Tibial artery (tissue), 4 donors: ENCODE data around the gene LRRC37B.
"Not testable (repeated sequence)": the region's sequence is repeated elsewhere in the genome, so short reads cannot be mapped to it uniquely, and the experiment has no call there.

ENCODE experiments used
- DNase-seq, 2 donors: peaks; one replicate each; pipeline ENCODE4 v3.0.0-alpha.2; 2019
- H3K27ac ChIP-seq, 2 donors: fragments of 200-600 bp; sonication (generic) in 1 of 2; 1 replicate in 1 of 2; 2 replicates in 1 of 2; pipeline ENCODE4 v1.5.1; 2018 to 2019; ENCODE audit warnings: mild to moderate bottlenecking in 1 of 2
- H3K27me3 ChIP-seq, 2 donors: fragments of 200-600 bp; sonication (generic) in 1 of 2; one replicate each; pipeline versions ENCODE4 v1.5.1 to v1.6.0; 2016 to 2019
- H3K36me3 ChIP-seq, 3 donors: fragments of 200-600 bp; sonication (generic) in 2 of 3; one replicate each; pipeline ENCODE4 v1.5.1; 2016 to 2019; ENCODE audit warnings: mild to moderate bottlenecking in 2 of 3
- H3K4me1 ChIP-seq, 4 donors: fragments of 200-600 bp; sonication (generic) in 2 of 4; 1 replicate in 3 of 4; 2 replicates in 1 of 4; pipeline ENCODE4 v1.5.1; 2016 to 2019
- H3K4me3 ChIP-seq, 2 donors: fragments of 200-600 bp; sonication (generic) in 1 of 2; 1 replicate in 1 of 2; 2 replicates in 1 of 2; pipeline ENCODE4 v1.5.1; 2018 to 2019; ENCODE audit warnings: mild to moderate bottlenecking in 2 of 2
- H3K9me3 ChIP-seq, 3 donors: fragments of 200-600 bp; sonication (generic) in 1 of 3; one replicate each; pipeline ENCODE4 v1.5.1; 2016 to 2019
- intact Hi-C: fragments of 100-400 bp; cut with DNase I; formaldehyde crosslinking; loops from one replicate; pipeline ENCODE4 v1.15.0; 2023; ENCODE audit warnings: low total_unique reads
- TF ChIP-seq, protein P1 (sequence below), 2 experiments: fragments of 200-600 bp in 1 of 2; fragments of 450-650 bp in 1 of 2; IDR thresholded peaks; one replicate each; pipeline ENCODE4 v1.5.1; 2017 to 2019; ENCODE audit warnings: antibody characterized with exemption in 2 of 2, mild to moderate bottlenecking in 1 of 2, moderate library complexity in 1 of 2

Gene LRRC37B

DNA sequence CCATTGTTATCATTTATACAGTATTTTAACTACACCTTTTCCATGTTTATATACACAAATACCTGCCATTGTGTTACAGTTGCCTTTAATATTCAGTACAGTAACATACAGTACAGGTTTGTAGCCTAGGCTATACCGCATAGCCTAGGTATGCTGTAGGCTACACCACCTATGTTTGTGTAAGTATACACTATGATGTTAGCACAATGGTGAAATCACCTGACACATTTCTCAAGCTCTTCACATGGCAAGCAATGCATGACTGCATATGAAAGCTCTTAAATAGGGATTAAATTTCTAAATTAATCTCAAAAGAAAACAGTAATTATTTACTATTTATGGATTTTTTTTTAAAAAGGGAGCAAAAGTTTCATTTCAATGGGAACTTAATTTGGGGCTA lies 12.0 kb downstream of the LRRC37B start:
- H3K27ac ChIP-seq = no peak overlapping the region
- H3K4me3 ChIP-seq = no peak overlapping the region
- H3K36me3 ChIP-seq = peaks cover 6 to 30% (median 24%) of the 10 kb centered on the region in 3 donors
- H3K27me3 ChIP-seq = no peaks in the 10 kb centered on the region
- DNase-seq = no peak
- intact Hi-C loops = no loop called here
- TF ChIP-seq, protein P1, sequence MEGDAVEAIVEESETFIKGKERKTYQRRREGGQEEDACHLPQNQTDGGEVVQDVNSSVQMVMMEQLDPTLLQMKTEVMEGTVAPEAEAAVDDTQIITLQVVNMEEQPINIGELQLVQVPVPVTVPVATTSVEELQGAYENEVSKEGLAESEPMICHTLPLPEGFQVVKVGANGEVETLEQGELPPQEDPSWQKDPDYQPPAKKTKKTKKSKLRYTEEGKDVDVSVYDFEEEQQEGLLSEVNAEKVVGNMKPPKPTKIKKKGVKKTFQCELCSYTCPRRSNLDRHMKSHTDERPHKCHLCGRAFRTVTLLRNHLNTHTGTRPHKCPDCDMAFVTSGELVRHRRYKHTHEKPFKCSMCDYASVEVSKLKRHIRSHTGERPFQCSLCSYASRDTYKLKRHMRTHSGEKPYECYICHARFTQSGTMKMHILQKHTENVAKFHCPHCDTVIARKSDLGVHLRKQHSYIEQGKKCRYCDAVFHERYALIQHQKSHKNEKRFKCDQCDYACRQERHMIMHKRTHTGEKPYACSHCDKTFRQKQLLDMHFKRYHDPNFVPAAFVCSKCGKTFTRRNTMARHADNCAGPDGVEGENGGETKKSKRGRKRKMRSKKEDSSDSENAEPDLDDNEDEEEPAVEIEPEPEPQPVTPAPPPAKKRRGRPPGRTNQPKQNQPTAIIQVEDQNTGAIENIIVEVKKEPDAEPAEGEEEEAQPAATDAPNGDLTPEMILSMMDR (IDR thresholded peaks at IDR 0.05) = no peak
- H3K4me1 ChIP-seq = peaks cover 0 to 12% (median 4%) of the 10 kb centered on the region in 4 donors
- H3K9me3 ChIP-seq = no peaks in the 10 kb centered on the region

DNA sequence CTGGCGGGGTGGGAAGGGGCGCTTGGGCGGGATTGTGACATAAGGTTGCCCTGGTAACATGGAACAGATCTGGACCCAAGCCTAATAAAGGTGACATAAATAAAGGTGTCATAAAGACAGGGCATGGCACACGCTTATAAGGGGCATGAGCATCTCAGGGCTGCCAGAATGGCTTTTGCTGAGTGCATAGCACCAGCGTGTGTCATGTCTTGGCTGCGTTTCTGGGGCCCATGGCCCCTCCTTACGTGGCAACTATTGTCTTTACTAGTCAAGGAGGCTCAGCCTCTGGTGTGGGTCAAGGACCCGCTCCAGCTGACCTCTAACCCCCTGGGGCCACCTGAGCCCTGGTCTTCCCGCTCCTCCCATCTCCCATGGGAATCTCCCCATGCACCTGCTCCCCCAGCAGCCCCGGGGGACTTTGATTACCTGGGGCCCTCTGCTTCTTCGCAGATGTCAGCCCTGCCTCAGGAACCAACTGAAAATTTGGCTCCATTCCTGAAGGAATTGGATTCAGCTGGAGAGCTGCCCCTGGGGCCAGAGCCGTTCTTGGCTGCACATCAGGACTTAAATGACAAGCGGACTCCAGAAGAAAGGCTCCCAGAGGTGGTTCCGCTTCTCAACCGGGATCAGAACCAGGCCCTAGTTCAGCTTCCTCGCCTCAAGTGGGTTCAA lies 13.9 kb downstream of the LRRC37B start:
- H3K27ac ChIP-seq = no peak overlapping the region
- DNase-seq = no peak
- no peak overlapping the region for H3K4me3 ChIP-seq
- no peaks in the 10 kb centered on the region for H3K27me3 ChIP-seq
- TF ChIP-seq, protein P1 (IDR thresholded peaks at IDR 0.05) = no peak
- peaks cover 6 to 30% (median 25%) of the 10 kb centered on the region in 3 donors for H3K36me3 ChIP-seq
- H3K4me1 ChIP-seq = peaks cover 0 to 12% (median 4%) of the 10 kb centered on the region in 4 donors
- intact Hi-C loops = no loop called here
- H3K9me3 ChIP-seq = no peaks in the 10 kb centered on the region

DNA sequence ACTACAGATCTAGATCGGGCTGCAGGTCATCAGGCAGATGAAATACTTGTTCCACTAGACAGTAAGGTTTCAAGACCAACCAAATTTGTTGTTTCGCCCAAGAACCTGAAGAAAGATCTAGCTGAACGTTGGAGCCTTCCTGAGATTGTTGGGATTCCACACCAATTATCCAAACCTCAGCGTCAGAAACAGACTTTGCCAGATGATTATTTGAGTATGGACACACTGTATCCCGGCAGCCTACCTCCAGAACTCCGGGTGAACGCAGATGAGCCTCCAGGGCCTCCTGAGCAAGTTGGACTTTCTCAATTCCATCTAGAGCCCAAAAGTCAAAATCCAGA lies 14.4 kb downstream of the LRRC37B start:
- intact Hi-C loops = no loop called here
- no peaks in the 10 kb centered on the region for H3K27me3 ChIP-seq
- H3K4me3 ChIP-seq = no peak overlapping the region
- TF ChIP-seq, protein P1 (IDR thresholded peaks at IDR 0.05) = no peak
- no peak for DNase-seq
- no peaks in the 10 kb centered on the region for H3K9me3 ChIP-seq
- peaks cover 0 to 12% (median 4%) of the 10 kb centered on the region in 4 donors for H3K4me1 ChIP-seq
- H3K27ac ChIP-seq = no peak overlapping the region
- peaks cover 6 to 35% (median 30%) of the 10 kb centered on the region in 3 donors for H3K36me3 ChIP-seq

DNA sequence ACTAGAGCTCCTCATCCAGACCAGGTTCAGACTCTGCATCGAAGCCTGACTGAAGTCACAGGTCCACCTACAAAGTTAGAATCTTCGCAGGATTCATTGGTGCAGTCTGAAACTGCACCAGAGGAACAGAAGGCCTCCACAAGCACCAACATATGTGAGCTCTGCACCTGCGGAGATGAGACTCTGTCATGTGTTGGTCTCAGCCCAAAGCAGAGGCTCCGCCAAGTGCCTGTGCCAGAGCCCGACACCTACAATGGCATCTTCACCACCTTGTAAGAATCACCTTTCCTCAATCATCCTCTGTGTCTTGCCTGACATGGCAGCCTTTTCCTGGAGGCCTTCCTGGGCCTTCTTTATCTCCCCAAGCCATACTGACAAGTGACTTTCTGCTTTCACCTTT lies 15.4 kb downstream of the LRRC37B start:
- H3K27ac ChIP-seq, H3K9me3 ChIP-seq, DNase-seq, H3K4me3 ChIP-seq, intact Hi-C loops, H3K27me3 ChIP-seq: not testable (repeated sequence)
- H3K4me1 ChIP-seq = peaks cover 0 to 12% (median 4%) of the 10 kb centered on the region in 4 donors
- peaks cover 6 to 40% (median 36%) of the 10 kb centered on the region in 3 donors for H3K36me3 ChIP-seq

DNA sequence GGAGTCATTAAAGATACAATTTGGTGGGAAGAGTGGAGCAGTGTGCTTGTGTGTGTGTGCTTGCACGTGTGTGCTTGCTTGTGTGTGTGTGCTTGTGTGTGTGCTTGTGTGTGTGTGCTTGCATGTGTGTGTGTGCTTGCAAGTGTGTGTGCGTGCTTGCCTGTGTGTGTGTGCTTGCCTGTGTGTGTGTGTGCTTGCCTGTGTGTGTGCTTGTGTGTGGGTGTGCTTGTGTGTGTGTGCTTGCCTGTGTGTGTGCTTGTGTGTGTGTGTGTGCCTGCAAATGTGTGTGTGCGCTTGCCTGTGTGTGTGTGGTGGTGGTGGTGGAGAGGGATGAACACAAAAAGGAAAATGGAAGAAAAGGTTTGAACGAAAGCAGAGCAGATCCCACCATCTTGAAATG lies 20.1 kb downstream of the LRRC37B start:
- DNase-seq, H3K4me3 ChIP-seq, H3K27ac ChIP-seq, H3K9me3 ChIP-seq, H3K27me3 ChIP-seq, H3K4me1 ChIP-seq, intact Hi-C loops: not testable (repeated sequence)
- H3K36me3 ChIP-seq = peaks cover 0 to 17% (median 15%) of the 10 kb centered on the region in 3 donors

DNA sequence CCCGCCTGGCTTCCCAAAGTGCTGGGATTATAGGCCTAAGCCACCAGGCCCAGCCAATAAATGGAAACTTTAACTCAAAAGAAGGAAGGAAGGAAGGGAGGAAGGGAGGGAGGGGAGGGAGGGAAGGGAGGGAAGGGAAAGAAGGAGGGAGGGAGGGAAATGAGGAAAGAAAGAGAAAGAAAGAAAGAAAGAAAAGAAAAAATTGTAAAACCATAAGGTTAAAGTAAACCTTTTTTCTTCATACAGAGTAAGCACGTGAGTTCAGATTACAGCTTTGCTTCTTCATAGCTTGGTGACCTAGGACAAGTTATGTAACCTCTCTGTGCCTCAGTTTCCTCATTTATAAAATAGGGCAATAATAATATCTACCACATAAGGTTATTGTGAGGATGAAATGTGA lies 26.0 kb downstream of the LRRC37B start:
- no peaks in the 10 kb centered on the region for H3K27me3 ChIP-seq
- TF ChIP-seq, protein P1 (IDR thresholded peaks at IDR 0.05) = no peak
- intact Hi-C loops = no loop called here
- H3K36me3 ChIP-seq = peaks cover 38 to 54% (median 45%) of the 10 kb centered on the region in 3 donors
- no peak for DNase-seq
- H3K9me3 ChIP-seq = no peaks in the 10 kb centered on the region
- H3K4me1 ChIP-seq = no peaks in the 10 kb centered on the region
- H3K4me3 ChIP-seq = no peak overlapping the region
- no peak overlapping the region for H3K27ac ChIP-seq

DNA sequence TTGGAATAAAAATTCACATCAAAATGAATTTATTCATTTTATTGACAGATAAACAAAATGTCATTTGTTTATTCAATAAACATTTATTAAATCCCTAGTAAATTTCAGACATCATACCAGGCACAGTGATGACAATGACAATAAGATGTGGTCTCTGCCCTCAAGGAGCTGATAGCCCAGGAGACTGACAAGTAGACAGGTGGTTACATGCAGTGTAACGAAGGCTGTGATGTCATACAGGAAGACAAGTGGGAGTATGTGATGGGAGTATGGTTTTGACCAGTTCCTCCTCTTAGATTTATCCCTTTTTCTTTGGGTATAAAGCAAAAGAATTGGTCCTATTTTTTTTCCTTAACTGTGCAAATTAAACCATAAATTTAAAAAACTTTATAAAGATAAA lies 26.6 kb downstream of the LRRC37B start:
- peaks cover 43 to 58% (median 48%) of the 10 kb centered on the region in 3 donors for H3K36me3 ChIP-seq

DNA sequence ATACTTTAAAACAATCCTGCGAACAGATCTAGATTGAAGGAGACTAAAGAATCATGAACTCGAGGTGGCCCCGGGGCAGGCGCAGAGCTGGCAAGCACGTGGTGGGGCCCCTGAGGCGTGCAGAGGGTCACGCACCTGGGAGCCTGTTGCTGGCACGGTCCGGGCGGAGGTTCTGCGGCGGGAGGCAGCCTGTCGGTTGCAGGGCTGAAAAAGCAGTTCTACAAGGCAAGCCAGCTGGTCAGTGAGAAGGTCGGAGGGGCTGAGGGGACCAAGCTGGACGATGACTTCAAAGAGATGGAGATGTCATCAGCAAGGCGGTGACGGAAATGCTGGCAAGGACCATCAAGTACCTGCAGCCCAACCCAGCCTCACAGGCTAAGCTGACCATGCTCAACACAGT lies 33.1 kb downstream of the LRRC37B start:
- H3K27me3 ChIP-seq, H3K27ac ChIP-seq, H3K4me3 ChIP-seq, intact Hi-C loops, DNase-seq, H3K4me1 ChIP-seq, H3K9me3 ChIP-seq: not testable (repeated sequence)
- peaks cover 51 to 59% (median 51%) of the 10 kb centered on the region in 3 donors for H3K36me3 ChIP-seq

More for the DNA sequence above, 26.6 kb downstream of the LRRC37B start:
- intact Hi-C loops, DNase-seq, H3K4me1 ChIP-seq, H3K27me3 ChIP-seq, H3K27ac ChIP-seq, H3K9me3 ChIP-seq, H3K4me3 ChIP-seq: not testable (repeated sequence)

DNA sequence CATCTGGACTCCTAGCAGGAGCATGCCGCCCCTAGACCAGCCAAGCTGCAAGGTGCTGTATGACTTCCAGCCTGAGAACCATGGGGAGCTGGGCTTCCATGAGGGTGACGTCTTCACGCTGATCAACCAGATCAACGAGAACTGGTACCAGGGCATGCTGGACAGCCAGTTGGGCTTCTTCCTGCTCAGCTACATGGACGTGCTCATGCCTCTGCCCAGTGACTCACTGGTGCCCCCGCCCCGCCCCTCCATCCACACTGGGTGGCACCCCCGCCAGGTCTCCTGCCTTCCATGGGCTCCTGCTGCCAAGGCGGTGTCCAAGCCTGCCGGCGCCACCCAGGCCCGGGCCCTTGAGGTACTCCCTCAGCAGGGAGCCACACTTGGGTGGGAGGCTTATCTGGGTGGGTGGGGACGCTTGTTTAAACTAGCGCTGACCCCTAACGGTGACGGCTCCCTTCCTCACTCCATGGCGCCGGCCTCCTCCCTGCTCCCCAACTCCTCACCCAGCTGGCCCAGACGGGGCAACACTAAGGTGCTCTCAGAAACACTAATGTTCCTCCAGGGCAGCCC lies 34.2 kb downstream of the LRRC37B start:
- DNase-seq, H3K4me1 ChIP-seq, intact Hi-C loops, H3K27me3 ChIP-seq, H3K27ac ChIP-seq, H3K4me3 ChIP-seq, H3K9me3 ChIP-seq: not testable (repeated sequence)
- H3K36me3 ChIP-seq = peaks cover 40 to 50% (median 43%) of the 10 kb centered on the region in 3 donors

DNA sequence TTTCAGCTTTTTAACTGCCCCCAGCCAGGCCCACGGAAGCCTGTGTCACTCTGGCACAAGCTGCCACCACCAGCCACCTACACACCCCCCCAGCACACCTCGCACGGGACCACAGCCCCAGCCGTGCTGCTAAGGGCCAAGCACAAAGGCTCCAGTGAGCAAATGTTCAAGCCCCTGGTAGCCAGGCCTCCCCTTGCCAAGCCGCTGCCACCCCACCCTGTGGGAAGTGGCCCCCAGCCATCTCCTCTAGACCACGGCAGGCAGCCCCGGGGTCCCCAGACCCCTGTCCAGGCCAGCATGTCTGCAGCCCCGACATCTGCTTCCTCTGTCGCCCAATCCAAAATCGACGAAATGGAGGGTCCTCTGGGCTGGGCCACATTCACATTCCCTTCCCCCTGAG lies 35.1 kb downstream of the LRRC37B start:
- H3K27ac ChIP-seq, intact Hi-C loops, H3K9me3 ChIP-seq, H3K4me1 ChIP-seq, DNase-seq, H3K4me3 ChIP-seq, H3K27me3 ChIP-seq: not testable (repeated sequence)
- peaks cover 31 to 41% (median 34%) of the 10 kb centered on the region in 3 donors for H3K36me3 ChIP-seq
